Progenitor cell of endocrine pancreas (in vitro differentiated cells): ENCODE results near the gene C19orf12. TPM values are rescaled to one million over a fixed set of nuclear protein-coding genes. Genes with fewer than 3 reads are reported as not detected.
A peak's percentile ranks its signal among the peaks of the same experiment; 100 is the strongest.

Source experiments
- DNase-seq: peaks from one replicate; pipeline ENCODE4 v3.0.0; 2021; ENCODE audit warnings: low spot score; ENCODE audit not compliant: unreplicated experiment
- H3K27ac Mint-ChIP-seq: 2 replicates; pipeline ENCODE4 v1.8.0; 2021; ENCODE audit warnings: mild to moderate bottlenecking, moderate library complexity, mixed read lengths
- H3K27me3 Mint-ChIP-seq: 2 replicates; pipeline ENCODE4 v1.8.0; 2021; ENCODE audit warnings: mixed read lengths
- H3K36me3 Mint-ChIP-seq: 2 replicates; pipeline ENCODE4 v1.8.0; 2022; ENCODE audit warnings: mixed read lengths; ENCODE audit not compliant: insufficient read depth
- H3K4me1 Mint-ChIP-seq: 2 replicates; pipeline ENCODE4 v1.8.0; 2021; ENCODE audit warnings: low read depth, mixed read lengths
- H3K4me3 Mint-ChIP-seq: 2 replicates; pipeline ENCODE4 v1.8.0; 2021; ENCODE audit warnings: low read depth, mild to moderate bottlenecking, moderate library complexity, mixed read lengths
- H3K9me3 Mint-ChIP-seq: 2 replicates; pipeline ENCODE4 v1.8.0; 2021; ENCODE audit warnings: low read depth, mixed read lengths
- total RNA-seq: library from RNA; stranded (reverse); gene quantifications from 2 replicates; pipeline ENCODE4 v1.2.1, GENCODE V29; 2021
- TF ChIP-seq, protein P1 (sequence below): fragments of 200-600 bp; sonication (generic); IDR thresholded peaks from one replicate; pipeline ENCODE4 v1.5.0; 2021; ENCODE audit warnings: antibody characterized with exemption, mild to moderate bottlenecking; ENCODE audit not compliant: unreplicated experiment

The C19orf12 gene
- total RNA-seq, 1 donor from 2014 or later: 37.6 TPM

DNA sequence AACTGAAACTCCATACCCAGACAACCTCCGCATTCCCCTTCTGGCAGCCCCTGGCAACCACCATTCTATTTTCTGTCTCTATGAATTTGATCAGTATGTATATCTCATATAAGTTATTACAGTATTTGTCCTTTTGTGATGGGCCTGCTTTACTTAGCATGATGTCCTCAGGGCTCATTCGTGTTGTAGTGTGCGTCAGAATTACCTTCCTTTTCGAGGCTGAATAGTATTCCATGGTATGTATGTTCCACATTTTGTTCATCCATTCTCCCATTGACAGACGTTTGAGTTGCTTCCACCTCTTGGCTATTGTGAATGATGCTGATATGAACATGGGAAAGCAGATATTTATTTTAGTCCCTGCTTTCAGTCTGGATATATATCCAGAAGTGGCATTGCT lies 44.8 kb downstream of the C19orf12 start:
- Mint-ChIP-seq H3K36me3 (peaks cover 9% of the 10 kb centered on the region), H3K4me3 (no peak overlapping the region), H3K27me3 (no peaks in the 10 kb centered on the region), H3K9me3 (no peaks in the 10 kb centered on the region), H3K27ac (no peak overlapping the region), H3K4me1 (peaks cover 16% of the 10 kb centered on the region)
- TF ChIP-seq, protein P1, sequence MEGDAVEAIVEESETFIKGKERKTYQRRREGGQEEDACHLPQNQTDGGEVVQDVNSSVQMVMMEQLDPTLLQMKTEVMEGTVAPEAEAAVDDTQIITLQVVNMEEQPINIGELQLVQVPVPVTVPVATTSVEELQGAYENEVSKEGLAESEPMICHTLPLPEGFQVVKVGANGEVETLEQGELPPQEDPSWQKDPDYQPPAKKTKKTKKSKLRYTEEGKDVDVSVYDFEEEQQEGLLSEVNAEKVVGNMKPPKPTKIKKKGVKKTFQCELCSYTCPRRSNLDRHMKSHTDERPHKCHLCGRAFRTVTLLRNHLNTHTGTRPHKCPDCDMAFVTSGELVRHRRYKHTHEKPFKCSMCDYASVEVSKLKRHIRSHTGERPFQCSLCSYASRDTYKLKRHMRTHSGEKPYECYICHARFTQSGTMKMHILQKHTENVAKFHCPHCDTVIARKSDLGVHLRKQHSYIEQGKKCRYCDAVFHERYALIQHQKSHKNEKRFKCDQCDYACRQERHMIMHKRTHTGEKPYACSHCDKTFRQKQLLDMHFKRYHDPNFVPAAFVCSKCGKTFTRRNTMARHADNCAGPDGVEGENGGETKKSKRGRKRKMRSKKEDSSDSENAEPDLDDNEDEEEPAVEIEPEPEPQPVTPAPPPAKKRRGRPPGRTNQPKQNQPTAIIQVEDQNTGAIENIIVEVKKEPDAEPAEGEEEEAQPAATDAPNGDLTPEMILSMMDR: no peak
- no peak for DNase-seq

DNA sequence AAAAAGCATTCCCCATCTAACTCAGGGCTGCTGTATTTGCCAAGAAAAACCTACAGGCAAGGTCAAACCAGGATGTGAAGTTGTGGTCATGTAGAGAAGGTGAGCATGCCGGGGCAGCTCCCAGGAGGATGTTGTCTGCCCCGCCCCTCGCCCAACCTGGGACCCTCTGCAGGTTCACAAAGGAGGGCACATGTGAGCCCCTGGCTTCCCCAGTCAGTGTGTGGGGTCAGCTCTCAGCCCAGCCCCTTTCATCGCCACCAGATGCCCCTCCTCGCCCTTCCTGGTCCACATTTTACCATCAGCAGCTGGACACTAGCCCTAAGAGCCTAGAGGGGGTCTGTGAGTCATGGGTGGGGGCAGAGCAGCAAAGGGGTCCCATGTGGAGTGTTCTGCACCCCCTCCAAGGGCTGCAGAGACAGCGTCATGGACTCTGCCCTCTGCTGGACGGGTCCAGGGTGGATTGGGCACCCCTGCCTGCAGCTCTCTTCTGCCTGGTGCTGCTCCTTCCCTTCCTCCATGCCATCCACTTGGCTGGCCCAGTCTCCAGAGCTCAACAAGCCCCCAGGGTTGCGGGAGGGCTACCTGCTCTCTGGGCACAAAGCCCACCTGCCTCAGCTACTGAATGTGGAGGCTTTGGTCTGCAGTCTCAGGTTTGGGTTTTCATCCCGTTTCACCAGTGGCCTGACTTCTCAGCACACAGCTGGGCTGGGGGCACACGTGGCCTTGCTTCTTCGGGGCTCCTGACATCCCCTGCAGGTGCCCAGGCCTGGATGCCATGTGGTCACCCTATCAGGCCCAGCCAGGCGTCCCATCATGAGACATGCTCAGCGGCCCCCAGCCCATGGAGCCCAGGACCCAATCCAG lies 46.1 kb downstream of the C19orf12 start:
- H3K27me3 Mint-ChIP-seq: peaks cover 4% of the 10 kb centered on the region

DNA sequence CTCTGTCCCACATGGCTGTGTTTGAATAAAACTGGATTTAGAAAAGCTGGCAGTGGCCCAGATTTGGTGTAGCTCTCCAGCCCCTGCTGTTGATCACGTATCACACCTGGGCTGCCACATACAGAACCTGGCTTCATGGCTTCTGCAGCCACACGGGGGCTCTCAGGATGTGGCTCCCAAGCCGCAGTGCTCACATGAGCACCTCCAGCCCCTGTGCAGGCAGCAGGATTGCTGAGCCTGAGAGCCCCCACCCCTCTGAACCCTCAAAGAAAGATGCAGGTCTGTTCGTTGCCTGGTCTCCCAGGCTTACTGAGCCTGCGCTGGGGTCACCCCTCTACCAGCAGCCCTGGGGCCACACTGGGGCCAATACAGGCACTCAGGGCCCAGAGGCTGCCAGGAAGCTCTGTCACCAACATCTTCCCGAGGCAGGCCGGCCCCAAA lies 47.1 kb downstream of the C19orf12 start:
- DNase-seq: no peak
- H3K27me3 Mint-ChIP-seq: peaks cover 4% of the 10 kb centered on the region
- no peak overlapping the region for H3K27ac Mint-ChIP-seq
- H3K4me3 Mint-ChIP-seq: no peak overlapping the region
- TF ChIP-seq, protein P1: no peak
- peaks cover 22% of the 10 kb centered on the region for H3K4me1 Mint-ChIP-seq
- H3K9me3 Mint-ChIP-seq: no peaks in the 10 kb centered on the region
- peaks cover 9% of the 10 kb centered on the region for H3K36me3 Mint-ChIP-seq

More for the DNA sequence above, 46.1 kb downstream of the C19orf12 start:
- TF ChIP-seq, protein P1: no peak
- Mint-ChIP-seq H3K4me1 (peaks cover 16% of the 10 kb centered on the region), H3K27ac (no peak overlapping the region), H3K9me3 (no peaks in the 10 kb centered on the region), H3K4me3 (no peak overlapping the region), H3K36me3 (peaks cover 9% of the 10 kb centered on the region)
- DNase-seq: no peak

DNA sequence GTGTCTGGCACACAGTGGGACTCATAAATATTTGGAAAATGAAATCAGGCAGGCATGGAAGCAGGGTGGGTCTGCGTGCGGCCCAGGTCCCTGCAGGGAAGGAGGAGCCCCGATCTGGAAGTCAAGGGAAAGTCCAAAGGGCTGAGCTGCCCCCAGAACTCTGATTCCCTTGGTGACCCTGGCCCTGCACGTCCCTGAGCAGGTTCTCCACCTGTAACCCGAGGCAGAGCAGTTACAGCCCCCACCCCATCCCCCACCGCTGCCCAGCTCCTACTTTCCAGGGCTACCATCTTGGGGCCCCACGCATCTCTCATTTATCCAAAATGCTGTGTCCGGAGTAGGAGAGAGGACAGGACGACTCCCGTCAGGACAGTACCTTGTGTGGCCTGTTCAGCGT lies 47.7 kb downstream of the C19orf12 start:
- Mint-ChIP-seq H3K9me3 (no peaks in the 10 kb centered on the region), H3K4me3 (peak overlapping the region; percentile 74), H3K36me3 (peaks cover 9% of the 10 kb centered on the region), H3K27me3 (peaks cover 4% of the 10 kb centered on the region), H3K27ac (no peak overlapping the region), H3K4me1 (peaks cover 27% of the 10 kb centered on the region)
- DNase-seq: no peak
- TF ChIP-seq, protein P1: no peak

DNA sequence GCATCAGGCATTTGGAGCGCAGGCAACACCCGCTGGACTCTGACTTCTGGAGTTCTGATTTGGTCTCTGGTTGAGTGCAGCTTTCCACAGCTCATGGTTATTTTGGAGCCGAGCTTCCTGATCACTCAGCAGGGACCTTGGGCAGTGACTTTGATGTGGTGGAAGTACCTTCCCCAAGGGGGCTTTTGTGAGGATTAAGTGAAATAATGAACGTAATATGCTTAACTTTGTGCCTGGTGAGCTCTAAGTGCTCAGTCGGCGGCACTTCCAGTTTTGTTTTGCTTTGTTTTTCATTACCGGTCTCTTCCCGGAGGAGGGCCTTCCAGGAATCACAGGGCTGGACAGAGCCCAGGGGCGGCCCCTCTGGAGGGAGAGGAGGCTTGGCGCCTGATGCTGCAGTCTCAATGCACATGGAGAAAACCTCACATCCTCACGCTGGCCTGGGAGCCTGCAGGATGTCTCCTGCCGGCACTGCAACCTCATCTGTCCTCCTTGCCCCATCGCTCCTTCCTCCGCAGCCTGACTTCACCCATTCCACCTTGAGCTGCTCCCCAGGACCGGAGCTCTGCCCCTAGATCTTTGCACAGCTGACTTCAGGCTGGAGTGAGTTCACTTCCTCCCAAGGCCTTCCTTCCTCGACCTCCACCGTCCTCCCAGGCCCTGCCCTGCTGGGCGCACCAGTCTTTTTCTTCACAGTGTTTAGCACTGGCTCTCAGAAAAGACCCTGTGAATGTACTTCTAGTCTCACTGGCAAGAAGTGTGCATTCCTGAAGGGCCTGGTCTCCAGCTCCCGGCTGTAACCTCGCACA lies 48.3 kb downstream of the C19orf12 start:
- Mint-ChIP-seq H3K27ac (peak overlapping the region; percentile 82), H3K9me3 (no peaks in the 10 kb centered on the region), H3K4me3 (peak overlapping the region; percentile 74), H3K36me3 (peaks cover 7% of the 10 kb centered on the region), H3K4me1 (peaks cover 31% of the 10 kb centered on the region), H3K27me3 (peaks cover 4% of the 10 kb centered on the region)
- TF ChIP-seq, protein P1: no peak
- DNase-seq: no peak
